K562 (cell line): Measurements from ENCODE around the gene LASP1. TPM values are rescaled to one million over a fixed set of nuclear protein-coding genes. Genes with fewer than 3 reads are reported as not detected.

ENCODE experiments used
- ARID1B ChIP-seq: fragments of 450-650 bp; IDR thresholded peaks from 2 replicates; pipeline ENCODE4 v1.6.1; 2016; ENCODE audit warnings: antibody characterized with exemption, mild to moderate bottlenecking, inconsistent platforms
- CEBPG ChIP-seq, 3 experiments: fragments of 200-800 bp in 1 of 3; sonication (Bioruptor generic) in 1 of 3; sonication (generic) in 1 of 3; formaldehyde crosslinking in 1 of 3; IDR thresholded peaks in 2 of 3; conservative IDR thresholded peaks in 1 of 3; 2 replicates each; pipeline versions ENCODE4 v1.6.1 to v1.8.0; 2016 to 2022; ENCODE audit warnings: missing compliant biosample characterization in 2 of 3, missing genetic modification characterization in 2 of 3, mild to moderate bottlenecking in 1 of 3, missing genetic modification reagents in 1 of 3
- CREM ChIP-seq: IDR thresholded peaks from 2 replicates; pipeline ENCODE4 v1.6.1; 2014; ENCODE audit warnings: antibody characterized with exemption, low read depth
- GTF2A2 ChIP-seq: IDR thresholded peaks from 2 replicates; pipeline ENCODE4 v1.6.1; 2016; ENCODE audit warnings: mild to moderate bottlenecking, missing genetic modification characterization, missing compliant biosample characterization
- HDAC6 ChIP-seq: IDR thresholded peaks from 2 replicates; pipeline ENCODE4 v1.6.1; 2012; ENCODE audit warnings: low read depth, mild to moderate bottlenecking, control low read depth, inconsistent platforms, low read length, moderate library complexity
- LARP7 ChIP-seq: fragments of 450-650 bp; IDR thresholded peaks from 2 replicates; pipeline ENCODE4 v1.6.1; 2016
- LCOR ChIP-seq: sonication (generic); formaldehyde crosslinking; IDR thresholded peaks from 2 replicates; pipeline ENCODE4 v1.8.0; 2022; ENCODE audit warnings: mild to moderate bottlenecking, missing genetic modification reagents
- MTF1 ChIP-seq: fragments of 250-450 bp; sonication (Bioruptor Pico); IDR thresholded peaks from 2 replicates; pipeline ENCODE4 v1.9.0; 2021; ENCODE audit warnings: moderate library complexity, mild to moderate bottlenecking, inconsistent platforms, borderline replicate concordance
- PHF21A ChIP-seq: fragments of 450-650 bp; IDR thresholded peaks from 2 replicates; pipeline ENCODE4 v1.6.1; 2017; ENCODE audit warnings: low read depth, borderline replicate concordance
- PHTF2 ChIP-seq: fragments of 250-450 bp; sonication (Bioruptor Pico); IDR thresholded peaks from 2 replicates; pipeline ENCODE4 v1.5.0; 2021; ENCODE audit warnings: mild to moderate bottlenecking
- RUNX1 ChIP-seq: sonication (generic); IDR thresholded peaks from 2 replicates; pipeline ENCODE4 v1.6.1; 2016; ENCODE audit warnings: antibody characterized with exemption, low read depth
- SMAD1 ChIP-seq: fragments of 150-350 bp; IDR thresholded peaks from 2 replicates; pipeline ENCODE4 v1.6.1; 2014; ENCODE audit warnings: low read length, low read depth; ENCODE audit not compliant: partially characterized antibody
- SMAD3 ChIP-seq: fragments of 450-650 bp; formaldehyde crosslinking; conservative IDR thresholded peaks from 2 replicates; pipeline ENCODE4 v1.4.0; 2020; ENCODE audit warnings: mild to moderate bottlenecking
- SMAD4 ChIP-seq: fragments of 250-450 bp; sonication (Bioruptor Pico); conservative IDR thresholded peaks from 2 replicates; pipeline ENCODE4 v1.8.0; 2021; ENCODE audit warnings: inconsistent platforms, mild to moderate bottlenecking, moderate library complexity
- SMARCA5 ChIP-seq: fragments of 450-650 bp; IDR thresholded peaks from 2 replicates; pipeline ENCODE4 v1.6.1; 2016
- SMARCB1 ChIP-seq: IDR thresholded peaks from 2 replicates; pipeline ENCODE4 v1.6.1; 2011; ENCODE audit warnings: improper control_type of control experiment, low read depth; ENCODE audit not compliant: insufficient read length
- SRSF9 ChIP-seq: fragments of 200-400 bp; formaldehyde crosslinking; IDR thresholded peaks from 2 replicates; pipeline ENCODE4 v1.6.1; 2017; ENCODE audit warnings: low read depth, low read length, borderline replicate concordance
- YBX1 ChIP-seq: fragments of 450-650 bp; IDR thresholded peaks from 2 replicates; pipeline ENCODE4 v1.7.1; 2016; ENCODE audit warnings: mild to moderate bottlenecking
- ZNF143 ChIP-seq: sonication (generic); formaldehyde crosslinking; IDR thresholded peaks from 2 replicates; pipeline ENCODE4 v1.9.0; 2022; ENCODE audit warnings: mild to moderate bottlenecking, missing genetic modification reagents
- ZNF165 ChIP-seq: fragments of 250-450 bp; sonication (Bioruptor Pico); IDR thresholded peaks from 2 replicates; pipeline ENCODE4 v1.4.0; 2020; ENCODE audit warnings: borderline replicate concordance
- ZNF408 ChIP-seq: fragments of 250-450 bp; sonication (Bioruptor Pico); IDR thresholded peaks from 2 replicates; pipeline ENCODE4 v1.4.0; 2020; ENCODE audit warnings: low read depth, mild to moderate bottlenecking, moderate library complexity
- ZNF592 ChIP-seq: fragments of 450-650 bp; IDR thresholded peaks from 2 replicates; pipeline ENCODE4 v1.6.1; 2017; ENCODE audit warnings: antibody characterized with exemption, mild to moderate bottlenecking
- ZNF766 ChIP-seq: fragments of 200-800 bp; sonication (Bioruptor generic); conservative IDR thresholded peaks from 2 replicates; pipeline ENCODE4 v1.6.1; 2016; ENCODE audit warnings: missing genetic modification characterization, missing compliant biosample characterization
- polyA plus RNA-seq, 8 experiments: library from polyadenylated mRNA; depleted of rRNA in 4 of 8; stranded (reverse) in 5 of 8; unstranded in 3 of 8; fragments of >200 nt; fragmentation: Nextera tagmentation in 2 of 8; fragmentation: Illumina TruSeq in 1 of 8; extraction: Ambion mirVana in 2 of 8; extraction: Trizol in 1 of 8; gene quantifications; 2 replicates each; pipeline versions ENCODE4 v1.2.1 to v1.2.3, GENCODE V29; 2011 to 2014; ENCODE audit warnings: inconsistent platforms in 1 of 8, missing spikeins in 1 of 8
- total RNA-seq, 7 experiments: library from RNA; depleted of rRNA in 6 of 7; stranded (reverse); fragments of >200 nt in 6 of 7; fragmentation: Illumina TruSeq in 2 of 7; extraction: Trizol in 2 of 7; gene quantifications; 2 replicates each; pipeline versions ENCODE4 v1.2.1 to v1.2.3, GENCODE V29; 2011 to 2021; ENCODE audit warnings: low replicate concordance in 1 of 7
- TF ChIP-seq, protein P1 (sequence below): fragments of 450-650 bp; IDR thresholded peaks from 2 replicates; pipeline ENCODE4 v1.6.1; 2016; ENCODE audit warnings: borderline replicate concordance

The LASP1 gene
- total and polyA plus RNA-seq, 9 of the 15 experiments (the other 6 are each of a cell fraction or from before 2014, with no cell fraction given) = 23.0 to 125 (median 55.3) TPM

- TF ChIP-seq LCOR (CRISPR knock-in tag) = no peak
- TF ChIP-seq SMARCB1 = no peak
- TF ChIP-seq PHTF2 (CRISPR knock-in tag) = no peak
- TF ChIP-seq LARP7 = no peak
- TF ChIP-seq RUNX1 = 0 out of 2 replicates have a peak, but pooled peaks have one; percentile 14
- TF ChIP-seq, protein P1, sequence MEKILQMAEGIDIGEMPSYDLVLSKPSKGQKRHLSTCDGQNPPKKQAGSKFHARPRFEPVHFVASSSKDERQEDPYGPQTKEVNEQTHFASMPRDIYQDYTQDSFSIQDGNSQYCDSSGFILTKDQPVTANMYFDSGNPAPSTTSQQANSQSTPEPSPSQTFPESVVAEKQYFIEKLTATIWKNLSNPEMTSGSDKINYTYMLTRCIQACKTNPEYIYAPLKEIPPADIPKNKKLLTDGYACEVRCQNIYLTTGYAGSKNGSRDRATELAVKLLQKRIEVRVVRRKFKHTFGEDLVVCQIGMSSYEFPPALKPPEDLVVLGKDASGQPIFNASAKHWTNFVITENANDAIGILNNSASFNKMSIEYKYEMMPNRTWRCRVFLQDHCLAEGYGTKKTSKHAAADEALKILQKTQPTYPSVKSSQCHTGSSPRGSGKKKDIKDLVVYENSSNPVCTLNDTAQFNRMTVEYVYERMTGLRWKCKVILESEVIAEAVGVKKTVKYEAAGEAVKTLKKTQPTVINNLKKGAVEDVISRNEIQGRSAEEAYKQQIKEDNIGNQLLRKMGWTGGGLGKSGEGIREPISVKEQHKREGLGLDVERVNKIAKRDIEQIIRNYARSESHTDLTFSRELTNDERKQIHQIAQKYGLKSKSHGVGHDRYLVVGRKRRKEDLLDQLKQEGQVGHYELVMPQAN = peak; percentile 75; the same call in 1 of the 2 replicates
- no peak for TF ChIP-seq MTF1
- TF ChIP-seq ARID1B = peak; percentile 29
- TF ChIP-seq GTF2A2 = peak; percentile 70
- peak; percentile 9 for TF ChIP-seq CREM
- TF ChIP-seq ZNF143 (CRISPR knock-in tag) = no peak
- no peak for TF ChIP-seq PHF21A
- TF ChIP-seq ZNF408 (CRISPR knock-in tag) = no peak
- no peak for TF ChIP-seq HDAC6
- TF ChIP-seq SMAD1 = peak; percentile 49
- 0 out of 2 replicates have a peak, but pooled peaks have one; percentile 20 for TF ChIP-seq ZNF165 (CRISPR knock-in tag)
- peak; percentile 16; the same call in 1 of the 2 replicates for TF ChIP-seq CEBPG (CRISPR knock-in tag; IDR thresholded peaks at IDR 0.05)
- 0 out of 4 replicates have a peak, but pooled peaks of 1 of the 2 experiments have one; percentile 5 for TF ChIP-seq CEBPG (tag; conservative IDR thresholded peaks at IDR 0.05 in 1 of 2, IDR thresholded peaks at IDR 0.05 in 1 of 2)
- no peak for TF ChIP-seq SRSF9
- TF ChIP-seq YBX1 = no peak
- peak; percentile 98 for TF ChIP-seq ZNF766
- peak; percentile 47; the same call in 1 of the 2 replicates for TF ChIP-seq SMARCA5
- peak; percentile 8 for TF ChIP-seq SMAD4 (CRISPR knock-in tag)
- TF ChIP-seq ZNF592 = no peak
- no peak for TF ChIP-seq SMAD3 (CRISPR knock-in tag)
Observed at GRCh38 chr17:38869526-38870258, at the start of gene LASP1 (continued).
